Stimulated activated naive CD4-positive, alpha-beta T cell treated with Interleukin-2 at 50 U/mL for 16 hours (primary cell): ENCODE measurements around the gene FRMPD4.

Source experiments
- DNase-seq: peaks from one replicate; lab custom pipeline; 2025; lab: John Stamatoyannopoulos, UW

FRMPD4 gene

DNA sequence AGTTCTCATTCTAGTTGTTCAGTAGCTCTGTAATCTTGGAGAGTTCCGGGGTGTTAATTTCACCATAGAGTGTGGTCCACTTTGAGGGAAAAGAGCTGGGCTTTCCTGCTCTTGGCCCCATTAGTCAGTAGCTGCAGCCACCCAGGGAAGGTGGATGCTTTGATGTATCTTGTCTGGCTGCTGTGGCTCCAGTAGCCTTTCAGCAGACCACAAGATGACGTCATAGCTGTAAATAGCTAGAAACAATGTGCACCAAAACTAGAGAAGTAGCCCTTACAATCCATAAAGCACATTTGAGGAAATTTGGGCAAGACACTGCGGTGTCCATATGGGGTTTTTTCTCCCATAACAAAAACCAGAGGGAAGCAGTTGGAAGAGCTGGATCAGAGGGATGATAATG is 620.0 kb downstream of the FRMPD4 start:
- no peak for DNase-seq

DNA sequence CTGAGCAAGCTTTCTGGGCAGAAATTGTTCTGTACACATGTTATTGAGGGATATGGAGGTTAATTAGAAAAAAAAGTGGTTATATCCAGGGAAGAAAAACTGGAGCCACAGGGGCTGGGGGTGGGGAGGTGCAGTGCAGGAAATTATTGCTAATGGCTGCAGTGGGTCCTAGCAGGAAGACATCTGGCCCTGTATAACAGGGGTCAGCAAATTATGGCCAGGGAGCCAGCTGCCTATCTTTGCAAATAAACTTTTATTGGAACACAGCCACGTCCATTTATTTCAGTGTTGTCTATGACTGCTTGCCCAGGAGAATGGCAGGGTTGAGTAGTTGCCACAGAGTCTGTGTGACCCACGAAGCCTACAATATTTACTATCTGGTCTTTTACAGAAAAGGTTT is 629.6 kb downstream of the FRMPD4 start:
- no peak for DNase-seq

GRCh38 chrX:12768491-12768890 is 630.2 kb downstream of the FRMPD4 start:
- no peak for DNase-seq

- DNase-seq: no peak
These were observed 632.2 kb downstream of the FRMPD4 start for GRCh38 chrX:12770440-12770839.

GRCh38 chrX:12771445-12772069 is 633.3 kb downstream of the FRMPD4 start:
- peak; percentile 66 for DNase-seq
